ENCODE measurements around the gene PGA4.
"Not testable (repeated sequence)": the region's sequence is repeated elsewhere in the genome, so short reads cannot be mapped to it uniquely, and the experiment has no call there.

The PGA4 gene

GRCh38 chr11:61219016-61219415 is 3.1 kb upstream of the PGA4 start:
- H3K4me3 Mint-ChIP-seq; H3K27ac Mint-ChIP-seq; H3K9me3 Mint-ChIP-seq (ENCODE audit: low read depth); H3K36me3 Mint-ChIP-seq; H3K27me3 Mint-ChIP-seq; H3K4me1 Mint-ChIP-seq (ENCODE audit: low read depth): not testable (repeated sequence)

GRCh38 chr11:61222692-61223091 is 545 bp downstream of the PGA4 start:
- H3K27me3 Mint-ChIP-seq, H3K27ac Mint-ChIP-seq: not testable (repeated sequence)

GRCh38 chr11:61226457-61227137 is 4.5 kb downstream of the PGA4 start:
- H3K36me3 Mint-ChIP-seq; H3K27ac Mint-ChIP-seq; H3K4me3 Mint-ChIP-seq; H3K9me3 Mint-ChIP-seq (ENCODE audit: low read depth); H3K4me1 Mint-ChIP-seq (ENCODE audit: low read depth); H3K27me3 Mint-ChIP-seq: not testable (repeated sequence)

More at GRCh38 chr11:61222692-61223091, 545 bp downstream of the PGA4 start:
- not testable (repeated sequence) for H3K36me3 Mint-ChIP-seq; H3K4me1 Mint-ChIP-seq (ENCODE audit: low read depth); H3K9me3 Mint-ChIP-seq (ENCODE audit: low read depth); H3K4me3 Mint-ChIP-seq

GRCh38 chr11:61229458-61229857 is 7.3 kb downstream of the PGA4 start:
- H3K27me3 Mint-ChIP-seq; H3K9me3 Mint-ChIP-seq (ENCODE audit: low read depth); H3K36me3 Mint-ChIP-seq; H3K27ac Mint-ChIP-seq; H3K4me3 Mint-ChIP-seq; H3K4me1 Mint-ChIP-seq (ENCODE audit: low read depth): not testable (repeated sequence)

GRCh38 chr11:61231033-61231432 is 8.9 kb downstream of the PGA4 start:
- not testable (repeated sequence) for H3K9me3 Mint-ChIP-seq (ENCODE audit: low read depth); H3K36me3 Mint-ChIP-seq; H3K27ac Mint-ChIP-seq; H3K4me3 Mint-ChIP-seq; H3K4me1 Mint-ChIP-seq (ENCODE audit: low read depth); H3K27me3 Mint-ChIP-seq

- H3K9me3 Mint-ChIP-seq (ENCODE audit: low read depth); H3K4me1 Mint-ChIP-seq (ENCODE audit: low read depth); H3K36me3 Mint-ChIP-seq; H3K27ac Mint-ChIP-seq; H3K27me3 Mint-ChIP-seq; H3K4me3 Mint-ChIP-seq: not testable (repeated sequence)
Measured at GRCh38 chr11:61231585-61231984, 9.4 kb downstream of the PGA4 start.

- not testable (repeated sequence) for H3K27me3 Mint-ChIP-seq; H3K4me3 Mint-ChIP-seq; H3K9me3 Mint-ChIP-seq (ENCODE audit: low read depth); H3K36me3 Mint-ChIP-seq; H3K27ac Mint-ChIP-seq; H3K4me1 Mint-ChIP-seq (ENCODE audit: low read depth)
Measured at GRCh38 chr11:61232548-61233145, 10.5 kb downstream of the PGA4 start.

GRCh38 chr11:61237130-61237529 is 15.0 kb downstream of the PGA4 start:
- not testable (repeated sequence) for H3K27ac Mint-ChIP-seq; H3K4me3 Mint-ChIP-seq; H3K36me3 Mint-ChIP-seq; H3K9me3 Mint-ChIP-seq (ENCODE audit: low read depth); H3K4me1 Mint-ChIP-seq (ENCODE audit: low read depth); H3K27me3 Mint-ChIP-seq

GRCh38 chr11:61240288-61240687 is 18.1 kb downstream of the PGA4 start:
- not testable (repeated sequence) for H3K27ac Mint-ChIP-seq; H3K36me3 Mint-ChIP-seq; H3K4me1 Mint-ChIP-seq (ENCODE audit: low read depth); H3K27me3 Mint-ChIP-seq; H3K4me3 Mint-ChIP-seq; H3K9me3 Mint-ChIP-seq (ENCODE audit: low read depth)

- not testable (repeated sequence) for H3K27ac Mint-ChIP-seq, H3K4me3 Mint-ChIP-seq
Measured at GRCh38 chr11:61240875-61241274, 18.7 kb downstream of the PGA4 start, which contains the start of gene PGA5. TSS of gene PGA5 (plus strand) at chr11:61241175. CDS start at chr11:61241227, 52 bp downstream.

GRCh38 chr11:61241526-61241925 is 19.4 kb downstream of the PGA4 start:
- H3K4me3 Mint-ChIP-seq = not testable (repeated sequence)

More at GRCh38 chr11:61240875-61241274, 18.7 kb downstream of the PGA4 start, which contains the start of gene PGA5:
- H3K9me3 Mint-ChIP-seq (ENCODE audit: low read depth); H3K4me1 Mint-ChIP-seq (ENCODE audit: low read depth); H3K27me3 Mint-ChIP-seq; H3K36me3 Mint-ChIP-seq: not testable (repeated sequence)

GRCh38 chr11:61245284-61245964 is 23.3 kb downstream of the PGA4 start:
- H3K4me1 Mint-ChIP-seq (ENCODE audit: low read depth); H3K36me3 Mint-ChIP-seq; H3K4me3 Mint-ChIP-seq; H3K9me3 Mint-ChIP-seq (ENCODE audit: low read depth); H3K27ac Mint-ChIP-seq; H3K27me3 Mint-ChIP-seq: not testable (repeated sequence)

More at GRCh38 chr11:61241526-61241925, 19.4 kb downstream of the PGA4 start:
- H3K27me3 Mint-ChIP-seq; H3K4me1 Mint-ChIP-seq (ENCODE audit: low read depth); H3K9me3 Mint-ChIP-seq (ENCODE audit: low read depth); H3K27ac Mint-ChIP-seq; H3K36me3 Mint-ChIP-seq: not testable (repeated sequence)

- not testable (repeated sequence) for H3K27ac Mint-ChIP-seq; H3K4me3 Mint-ChIP-seq; H3K36me3 Mint-ChIP-seq; H3K27me3 Mint-ChIP-seq; H3K9me3 Mint-ChIP-seq (ENCODE audit: low read depth); H3K4me1 Mint-ChIP-seq (ENCODE audit: low read depth)
Measured at GRCh38 chr11:61248071-61248470, 25.9 kb downstream of the PGA4 start.

GRCh38 chr11:61249201-61249600 is 27.1 kb downstream of the PGA4 start:
- H3K4me1 Mint-ChIP-seq (ENCODE audit: low read depth) = not testable (repeated sequence)

GRCh38 chr11:61250796-61251765 is 28.9 kb downstream of the PGA4 start:
- not testable (repeated sequence) for H3K4me1 Mint-ChIP-seq (ENCODE audit: low read depth); H3K9me3 Mint-ChIP-seq (ENCODE audit: low read depth); H3K27me3 Mint-ChIP-seq; H3K36me3 Mint-ChIP-seq; H3K4me3 Mint-ChIP-seq; H3K27ac Mint-ChIP-seq

More at GRCh38 chr11:61249201-61249600, 27.1 kb downstream of the PGA4 start:
- not testable (repeated sequence) for H3K27me3 Mint-ChIP-seq; H3K27ac Mint-ChIP-seq; H3K4me3 Mint-ChIP-seq; H3K9me3 Mint-ChIP-seq (ENCODE audit: low read depth); H3K36me3 Mint-ChIP-seq

All from activated naive CD8-positive, alpha-beta T cell (primary cell).